Hippocampal formation (tissue), 2 donors: ENCODE results near the gene C9orf152.

Source experiments
- DNase-seq, 2 donors: peaks; one replicate each; lab custom pipeline; 2025; lab: John Stamatoyannopoulos, UW

C9orf152 gene

DNA sequence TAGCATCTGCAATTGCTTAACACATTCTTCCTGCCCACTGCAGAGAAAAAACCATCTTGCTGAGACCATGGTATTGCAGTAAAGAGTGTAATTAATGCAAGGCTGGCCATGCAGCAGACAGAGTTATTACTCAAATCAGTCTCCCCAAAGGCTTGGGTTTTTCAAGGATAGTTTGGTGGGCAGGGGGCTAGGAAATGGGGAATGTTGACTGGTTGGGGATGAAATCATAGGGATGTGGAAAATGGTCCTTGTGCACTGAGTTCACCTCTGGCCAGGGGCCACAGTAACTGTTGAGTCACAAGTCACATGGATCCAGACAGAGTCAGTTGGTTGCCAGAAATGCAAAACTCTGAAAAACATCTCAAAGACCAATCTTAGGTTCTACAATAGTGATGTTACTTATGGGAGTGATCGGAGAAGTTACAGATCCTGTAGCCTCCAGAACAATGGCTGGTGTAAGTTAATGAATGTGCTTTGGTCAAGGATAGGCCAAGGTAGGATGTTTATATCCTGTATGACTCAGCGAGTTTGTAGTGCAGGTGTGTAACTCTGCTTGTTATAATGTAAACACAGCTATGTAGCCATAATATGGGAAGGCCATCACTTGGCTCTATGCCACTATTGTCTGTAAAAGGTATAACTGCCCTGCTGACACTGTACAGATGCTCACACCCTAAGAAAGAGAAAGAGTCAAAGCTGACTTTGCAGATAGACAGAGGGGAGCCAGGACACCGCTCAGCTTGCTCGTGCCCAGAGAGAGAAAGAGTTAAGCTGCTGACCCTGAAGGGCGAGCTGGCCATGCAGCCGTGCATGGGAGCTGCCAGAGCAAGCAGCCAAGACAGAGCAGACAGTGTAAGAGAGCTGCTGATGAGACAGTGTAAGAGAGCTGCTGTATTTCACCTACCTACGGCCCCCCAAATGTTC is 27.2 kb downstream of the C9orf152 start:
- no peak for DNase-seq

DNA sequence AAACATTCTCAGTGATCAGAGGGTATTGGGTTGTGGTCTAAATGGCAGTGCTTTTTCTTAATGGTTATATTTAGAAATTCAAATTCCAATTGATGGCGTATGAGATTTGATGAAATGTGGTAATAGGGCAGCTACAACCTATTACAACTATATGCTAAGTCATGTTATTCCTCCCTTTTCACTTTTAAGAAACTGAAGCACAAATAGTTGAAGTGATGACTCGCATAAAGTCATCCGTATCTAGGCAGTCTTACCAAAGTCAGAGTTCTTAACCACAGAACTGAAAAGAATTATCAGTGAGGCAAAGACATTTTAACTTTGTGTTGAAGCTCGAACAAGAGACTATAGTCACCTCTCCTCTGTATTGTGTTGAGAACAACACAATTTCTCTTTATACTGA is 28.2 kb downstream of the C9orf152 start:
- no peak for DNase-seq

GRCh38 chr9:110178281-110178680 is 29.7 kb downstream of the C9orf152 start:
- no peak for DNase-seq

DNA sequence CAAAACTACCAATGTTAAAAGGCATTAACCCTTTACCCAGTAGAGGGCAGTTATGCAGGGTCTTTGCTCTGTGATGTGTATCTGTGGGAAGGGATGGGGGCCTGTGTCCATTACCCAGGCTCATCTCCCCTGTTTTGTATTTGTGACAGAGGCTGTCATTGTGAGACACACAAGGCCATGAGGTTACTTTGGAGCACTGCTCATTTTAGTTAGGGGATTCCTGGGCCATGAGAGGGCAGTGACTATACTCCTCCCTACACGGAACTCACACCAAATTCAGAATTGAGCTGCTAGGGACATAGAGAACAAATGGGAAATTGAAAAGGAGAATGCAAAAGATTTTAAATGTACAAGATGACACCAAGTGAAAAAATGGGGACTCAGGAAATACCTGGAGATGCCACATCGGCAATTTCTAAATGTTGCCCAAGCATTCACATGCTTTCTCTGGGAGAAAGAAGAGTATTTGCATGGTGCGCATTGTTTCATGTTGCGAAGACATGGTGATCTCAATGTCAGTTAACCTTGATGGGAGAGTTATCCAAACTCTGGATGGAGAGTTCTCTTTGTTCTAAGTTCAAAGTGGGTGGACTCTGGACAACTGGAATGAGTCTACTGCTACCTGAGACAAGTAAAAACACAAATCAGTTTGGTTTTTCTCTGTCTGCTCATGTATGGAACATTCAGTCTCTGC is 32.5 kb downstream of the C9orf152 start:
- no peak for DNase-seq

DNA sequence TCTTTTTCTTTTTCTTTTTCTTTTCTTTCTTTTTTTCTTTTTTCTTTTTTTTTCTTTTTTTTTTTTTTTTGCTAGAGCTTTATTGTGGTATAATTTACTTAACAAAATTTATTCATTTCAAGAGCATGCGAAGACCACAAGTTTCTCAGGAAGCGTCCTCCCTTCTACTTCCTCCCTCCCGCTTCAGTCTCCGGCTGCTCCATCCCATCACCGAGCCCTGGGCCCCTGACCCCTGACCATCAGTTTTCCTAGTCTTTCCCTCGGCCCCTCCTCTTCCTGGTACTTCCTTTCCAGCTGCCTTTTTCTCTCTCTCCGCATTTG is 34.7 kb downstream of the C9orf152 start:
- no peak for DNase-seq

- DNase-seq = no peak
Measured at GRCh38 chr9:110170357-110171257, 37.4 kb downstream of the C9orf152 start.

- no peak for DNase-seq
Measured at GRCh38 chr9:110168486-110168885, 39.5 kb downstream of the C9orf152 start.

DNA sequence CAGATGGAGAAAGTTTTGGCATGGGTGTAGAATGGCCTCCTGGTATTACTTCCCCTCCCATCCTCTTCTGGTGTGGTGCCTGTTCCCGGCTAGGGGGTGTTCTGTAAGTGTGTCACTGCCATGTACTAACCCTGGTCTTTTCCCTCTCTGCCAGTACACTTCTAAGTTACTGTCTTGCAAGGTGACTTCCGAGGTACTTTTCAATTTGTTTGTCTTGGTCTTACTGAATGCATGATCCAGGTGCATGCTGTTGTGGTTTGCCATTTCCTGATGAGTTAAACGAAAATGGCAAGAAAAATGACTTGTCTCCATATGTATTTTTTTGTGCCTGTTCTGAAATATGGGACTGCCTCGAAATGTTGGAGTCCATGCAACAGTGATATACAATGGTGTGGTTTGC is 46.0 kb downstream of the C9orf152 start:
- no peak for DNase-seq

GRCh38 chr9:110160685-110161084 is 47.3 kb downstream of the C9orf152 start:
- DNase-seq = no peak

GRCh38 chr9:110160123-110160522 is 47.8 kb downstream of the C9orf152 start:
- DNase-seq = no peak

GRCh38 chr9:110157823-110158664 is 49.9 kb downstream of the C9orf152 start:
- no peak for DNase-seq

- no peak for DNase-seq
Measured at GRCh38 chr9:110156902-110157301, 51.1 kb downstream of the C9orf152 start.

- DNase-seq = no peak
Measured at GRCh38 chr9:110156416-110156815, 51.5 kb downstream of the C9orf152 start.

DNA sequence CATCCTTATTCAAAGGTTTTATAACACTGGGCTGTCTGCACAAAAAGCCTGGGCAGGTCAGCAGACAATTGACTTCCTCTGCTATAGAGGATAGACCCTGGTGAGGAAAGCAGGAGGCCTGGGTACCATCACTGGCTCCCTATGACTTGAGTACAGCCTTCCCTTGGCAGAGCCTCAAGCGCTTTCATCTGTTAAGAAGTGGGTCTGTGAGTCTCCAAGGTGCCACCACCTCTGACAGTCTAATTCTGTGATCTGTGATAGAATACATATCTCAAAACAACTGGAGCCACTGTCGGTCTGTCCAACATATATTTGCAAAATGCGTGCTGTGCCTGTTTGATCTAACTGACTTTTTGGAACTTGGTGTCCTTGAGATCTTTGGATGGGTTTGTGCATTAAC is 52.2 kb downstream of the C9orf152 start:
- no peak for DNase-seq

DNA sequence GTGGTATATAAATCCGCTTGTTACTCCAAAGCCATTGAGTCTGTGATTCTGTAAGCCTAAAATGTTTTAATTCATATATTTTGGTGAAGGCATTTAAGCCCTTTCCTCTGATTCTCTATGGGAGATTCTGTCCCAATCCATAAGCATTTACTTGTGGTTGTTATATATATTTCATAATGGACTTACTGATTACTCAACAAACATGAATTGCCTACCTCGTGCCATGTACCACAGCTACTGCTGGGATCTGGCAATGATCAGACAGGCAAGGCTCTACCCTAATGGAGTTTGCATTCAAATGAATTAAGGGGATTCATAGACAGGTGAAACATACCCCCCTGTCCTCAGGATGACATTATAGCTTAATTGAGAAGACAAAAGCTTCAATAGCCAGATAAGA is 54.5 kb downstream of the C9orf152 start:
- no peak for DNase-seq

GRCh38 chr9:110152704-110153374 is 55.1 kb downstream of the C9orf152 start:
- peak in 1 of 2 donors; percentile 36 for DNase-seq
